Gastrocnemius medialis (tissue), 4 donors: ENCODE results near the gene NPAS1. TPM values are rescaled to one million over a fixed set of nuclear protein-coding genes. Genes with fewer than 3 reads are reported as not detected.

Experiments
- ATAC-seq, 2 donors: fragments of 150-250 bp; one replicate each; pipeline ENCODE4 v1.9.1; 2016
- DNase-seq, 2 donors: peaks; one replicate each; pipeline ENCODE4 v3.0.0-alpha.2; 2019
- H3K27ac ChIP-seq, 4 donors: fragments of 200-600 bp; sonication (generic); 1 replicate in 1 of 4; 2 replicates in 3 of 4; pipeline ENCODE4 v1.5.1; 2016 to 2018; ENCODE audit warnings: mild to moderate bottlenecking in 2 of 4, moderate library complexity in 1 of 4
- H3K27me3 ChIP-seq, 3 donors: fragments of 200-600 bp; sonication (generic) in 2 of 3; 1 replicate in 1 of 3; 2 replicates in 2 of 3; pipeline versions ENCODE4 v1.5.1 to v1.6.0; 2016 to 2019; ENCODE audit warnings: mild to moderate bottlenecking in 1 of 3, moderate library complexity in 1 of 3
- H3K36me3 ChIP-seq, 2 donors: fragments of 200-600 bp; sonication (generic) in 1 of 2; one replicate each; pipeline ENCODE4 v1.5.1; 2017 to 2018
- H3K4me1 ChIP-seq, 2 donors: fragments of 200-600 bp; sonication (generic) in 1 of 2; one replicate each; pipeline ENCODE4 v1.5.1; 2016 to 2017; ENCODE audit warnings: mild to moderate bottlenecking in 2 of 2
- H3K4me3 ChIP-seq, 4 donors: fragments of 200-600 bp; sonication (generic) in 3 of 4; 1 replicate in 1 of 4; 2 replicates in 3 of 4; pipeline ENCODE4 v1.5.1; 2016 to 2019; ENCODE audit warnings: mild to moderate bottlenecking in 2 of 4
- H3K9me3 ChIP-seq, 3 donors: fragments of 200-600 bp; sonication (generic) in 2 of 3; 1 replicate in 1 of 3; 2 replicates in 2 of 3; pipeline ENCODE4 v1.5.1; 2016 to 2019
- POLR2A ChIP-seq, 2 donors: fragments of 450-650 bp; IDR thresholded peaks; one replicate each; pipeline ENCODE4 v1.6.1; 2017; ENCODE audit warnings: antibody characterized with exemption in 2 of 2, mild to moderate bottlenecking in 2 of 2, moderate library complexity in 2 of 2
- in situ Hi-C, 4 donors: fragments of 200-750 bp; cut with MboI; loops; one replicate each; pipeline versions ENCODE4 v1.15.0 to v1.8.0; 2017; ENCODE audit warnings: low sequenced_read_pairs in 4 of 4
- intact Hi-C: fragments of 100-400 bp; cut with DNase I; formaldehyde crosslinking; loops from one replicate; pipeline ENCODE4 v1.15.1; 2023; ENCODE audit warnings: low total_unique reads
- total RNA-seq, 4 donors: library from RNA; depleted of rRNA; stranded (reverse); fragments of >200 nt; gene quantifications; one replicate each; pipeline versions ENCODE4 v1.1.0 to v1.2.3, GENCODE V29; 2016
- TF ChIP-seq, protein P1 (sequence below), 5 experiments: fragments of 450-650 bp in 3 of 5; fragments of 200-600 bp in 2 of 5; sonication (generic) in 2 of 5; IDR thresholded peaks in 4 of 5; conservative IDR thresholded peaks in 1 of 5; 1 replicate in 4 of 5; 2 replicates in 1 of 5; pipeline ENCODE4 v1.5.1; 2016 to 2019; ENCODE audit warnings: antibody characterized with exemption in 5 of 5, mild to moderate bottlenecking in 3 of 5, moderate library complexity in 3 of 5

NPAS1 gene
- total RNA-seq, 4 donors from 2014 or later, result 0.61 to 1.1 TPM; not detected in 2

DNA sequence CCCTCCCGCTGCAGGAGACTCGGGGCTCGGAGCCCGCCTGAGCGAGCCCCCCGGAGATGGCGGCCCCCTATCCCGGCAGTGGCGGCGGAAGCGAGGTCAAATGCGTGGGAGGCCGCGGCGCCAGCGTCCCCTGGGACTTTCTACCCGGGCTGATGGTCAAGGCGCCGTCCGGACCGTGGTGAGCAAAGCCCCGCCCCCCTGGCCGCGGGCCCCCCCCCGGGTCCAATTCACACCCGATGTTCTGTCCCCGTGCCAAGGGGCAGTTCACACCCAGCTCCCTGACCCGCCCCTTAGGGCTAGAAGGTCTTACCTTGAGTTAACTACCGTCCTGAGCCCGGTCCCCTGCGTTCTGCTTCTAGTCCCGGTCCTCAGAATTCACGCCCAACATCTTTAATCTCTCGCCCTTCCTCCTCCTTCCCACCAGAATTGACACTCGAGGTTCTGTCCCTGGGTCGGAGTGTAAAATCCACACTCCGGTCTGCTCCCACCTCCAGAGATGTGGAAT lies 1.4 kb downstream of the NPAS1 start:
- in situ Hi-C loops, result no loop called here
- no peaks in the 10 kb centered on the region for H3K9me3 ChIP-seq
- no peak overlapping the region for H3K27ac ChIP-seq
- peaks cover 9 to 18% of the 10 kb centered on the region in 2 donors for H3K4me1 ChIP-seq
- peak overlapping the region in 3 of 4 donors; percentile 33 to 41 (median 35) for H3K4me3 ChIP-seq
- intact Hi-C loops, result loop anchor here (2.0 kb wide), 1 partner anchor 14 kb away; no protein-coding TSS in a partner anchor
- peaks cover 54 to 62% (median 61%) of the 10 kb centered on the region in 3 donors for H3K27me3 ChIP-seq
- TF ChIP-seq POLR2A (IDR thresholded peaks at IDR 0.05), result no peak
- TF ChIP-seq, protein P1, sequence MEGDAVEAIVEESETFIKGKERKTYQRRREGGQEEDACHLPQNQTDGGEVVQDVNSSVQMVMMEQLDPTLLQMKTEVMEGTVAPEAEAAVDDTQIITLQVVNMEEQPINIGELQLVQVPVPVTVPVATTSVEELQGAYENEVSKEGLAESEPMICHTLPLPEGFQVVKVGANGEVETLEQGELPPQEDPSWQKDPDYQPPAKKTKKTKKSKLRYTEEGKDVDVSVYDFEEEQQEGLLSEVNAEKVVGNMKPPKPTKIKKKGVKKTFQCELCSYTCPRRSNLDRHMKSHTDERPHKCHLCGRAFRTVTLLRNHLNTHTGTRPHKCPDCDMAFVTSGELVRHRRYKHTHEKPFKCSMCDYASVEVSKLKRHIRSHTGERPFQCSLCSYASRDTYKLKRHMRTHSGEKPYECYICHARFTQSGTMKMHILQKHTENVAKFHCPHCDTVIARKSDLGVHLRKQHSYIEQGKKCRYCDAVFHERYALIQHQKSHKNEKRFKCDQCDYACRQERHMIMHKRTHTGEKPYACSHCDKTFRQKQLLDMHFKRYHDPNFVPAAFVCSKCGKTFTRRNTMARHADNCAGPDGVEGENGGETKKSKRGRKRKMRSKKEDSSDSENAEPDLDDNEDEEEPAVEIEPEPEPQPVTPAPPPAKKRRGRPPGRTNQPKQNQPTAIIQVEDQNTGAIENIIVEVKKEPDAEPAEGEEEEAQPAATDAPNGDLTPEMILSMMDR (IDR thresholded peaks at IDR 0.05 in 4 of 5, conservative IDR thresholded peaks at IDR 0.05 in 1 of 5), result no peak
- H3K36me3 ChIP-seq, result no peaks in the 10 kb centered on the region
- ATAC-seq (no peak), DNase-seq (no peak)

DNA sequence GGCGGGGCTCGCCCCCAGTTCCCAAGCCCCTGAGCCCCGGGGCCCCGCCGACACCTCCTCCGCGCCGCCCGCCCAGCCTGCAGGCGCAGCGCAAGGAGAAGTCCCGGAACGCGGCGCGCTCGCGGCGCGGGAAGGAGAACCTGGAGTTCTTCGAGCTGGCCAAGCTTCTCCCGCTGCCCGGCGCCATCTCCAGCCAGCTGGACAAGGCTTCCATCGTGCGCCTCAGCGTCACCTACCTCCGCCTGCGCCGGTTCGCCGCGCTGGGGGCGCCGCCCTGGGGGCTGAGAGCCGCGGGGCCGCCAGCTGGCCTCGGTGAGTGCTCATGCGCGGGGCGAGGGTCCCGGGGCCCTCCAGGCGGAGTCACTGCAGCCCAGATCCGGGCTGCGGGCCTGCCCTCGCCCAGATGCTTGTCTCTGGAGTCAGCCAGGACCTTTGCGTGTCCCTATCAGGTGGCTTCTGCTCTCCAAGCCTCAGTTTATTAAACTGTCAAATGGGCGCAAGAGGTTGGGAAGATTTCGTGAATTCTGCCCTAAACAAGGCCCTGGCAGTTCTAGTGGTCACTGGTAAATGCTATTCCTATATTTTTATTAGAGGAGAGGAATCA lies 2.0 kb downstream of the NPAS1 start:
- no peaks in the 10 kb centered on the region for H3K36me3 ChIP-seq
- H3K4me1 ChIP-seq, result peaks cover 9 to 18% of the 10 kb centered on the region in 2 donors
- intact Hi-C loops, result loop anchor here (2.0 kb wide), 1 partner anchor 13 kb away; no protein-coding TSS in a partner anchor
- DNase-seq (no peak), ATAC-seq (no peak)
- TF ChIP-seq POLR2A (IDR thresholded peaks at IDR 0.05), result no peak
- no peaks in the 10 kb centered on the region for H3K9me3 ChIP-seq
- H3K27me3 ChIP-seq, result peaks cover 58 to 68% (median 66%) of the 10 kb centered on the region in 3 donors
- H3K27ac ChIP-seq, result no peak overlapping the region
- in situ Hi-C loops, result no loop called here
- peak overlapping the region in 3 of 4 donors; percentile 33 to 41 (median 35) for H3K4me3 ChIP-seq

DNA sequence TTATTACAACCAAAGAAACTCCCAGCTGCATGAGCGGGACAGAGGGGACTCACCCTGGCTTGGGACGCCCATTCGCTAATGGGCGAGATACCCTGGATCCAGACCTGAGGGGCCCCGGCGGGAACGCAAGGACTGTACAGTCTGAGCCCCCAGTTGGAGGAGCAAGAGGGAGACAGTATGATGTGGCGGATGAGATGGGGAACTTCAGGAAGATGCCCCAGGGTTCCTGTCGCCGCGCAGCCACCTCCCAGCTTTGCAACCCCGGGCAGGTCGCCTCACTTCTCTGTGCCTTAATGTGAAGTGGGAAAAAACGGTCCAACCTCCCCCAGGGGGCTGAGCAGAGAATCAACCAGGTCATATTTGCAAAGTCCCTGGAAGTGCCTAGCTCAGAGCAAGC lies 2.5 kb downstream of the NPAS1 start:
- in situ Hi-C loops, result no loop called here
- DNase-seq, result no peak
- TF ChIP-seq, protein P1 (IDR thresholded peaks at IDR 0.05 in 4 of 5, conservative IDR thresholded peaks at IDR 0.05 in 1 of 5), result no peak
- no peak for TF ChIP-seq POLR2A (IDR thresholded peaks at IDR 0.05)
- Histone ChIP-seq H3K27ac (no peak overlapping the region), H3K36me3 (no peaks in the 10 kb centered on the region), H3K27me3 (peaks cover 62 to 72% (median 68%) of the 10 kb centered on the region in 3 donors), H3K4me3 (no peak overlapping the region), H3K4me1 (peaks cover 9 to 18% of the 10 kb centered on the region in 2 donors), H3K9me3 (no peaks in the 10 kb centered on the region)
- intact Hi-C loops, result no loop called here
- no peak for ATAC-seq

DNA sequence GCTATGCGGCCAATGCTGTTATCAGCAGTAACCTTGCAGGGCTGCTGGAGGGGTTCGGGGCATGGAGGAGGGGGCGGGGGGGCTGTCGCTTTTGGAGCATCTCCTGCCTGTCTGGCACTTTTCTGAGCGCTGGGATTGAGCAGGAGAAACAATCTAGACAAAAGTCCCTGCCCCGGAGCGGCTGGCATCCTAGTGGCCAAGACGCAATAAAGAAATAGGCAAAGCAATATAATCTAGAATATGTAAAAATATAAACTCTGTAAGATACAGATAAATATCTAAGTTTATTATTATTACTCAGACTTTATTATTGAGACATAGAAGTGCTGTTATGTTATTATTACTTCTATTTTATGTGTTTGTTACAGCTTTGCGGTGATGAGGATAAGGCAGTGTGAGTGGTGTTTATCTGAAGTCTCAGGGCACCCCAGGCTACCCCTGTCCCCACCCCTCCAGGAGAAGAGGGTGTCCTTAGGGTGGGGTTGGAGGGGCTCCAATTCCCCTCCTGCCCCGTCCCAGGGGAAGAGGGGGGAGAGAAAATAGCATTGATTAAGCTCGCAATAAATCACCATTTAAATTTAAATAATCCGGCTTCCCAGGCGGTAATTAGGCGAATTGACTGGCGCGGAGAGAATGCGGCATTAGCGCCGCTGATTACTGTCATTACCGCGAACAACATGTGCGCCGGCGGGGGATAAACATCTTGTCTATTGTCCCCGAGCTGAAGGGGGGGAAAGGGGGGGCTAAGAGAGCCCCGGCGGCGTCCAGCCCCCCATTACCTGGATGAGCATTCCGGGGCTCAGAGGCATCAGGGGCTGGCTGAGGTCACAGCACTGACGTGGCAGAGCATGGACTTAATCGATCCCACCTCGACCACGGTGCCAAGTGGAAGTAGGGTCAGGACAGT lies 3.2 kb downstream of the NPAS1 start:
- DNase-seq (no peak), ATAC-seq (no peak)
- in situ Hi-C loops, result no loop called here
- Histone ChIP-seq H3K4me3 (no peak overlapping the region), H3K27me3 (peaks cover 65 to 75% (median 71%) of the 10 kb centered on the region in 3 donors), H3K27ac (no peak overlapping the region), H3K4me1 (peaks cover 9 to 18% of the 10 kb centered on the region in 2 donors), H3K9me3 (no peaks in the 10 kb centered on the region), H3K36me3 (no peaks in the 10 kb centered on the region)
- no peak for TF ChIP-seq POLR2A (IDR thresholded peaks at IDR 0.05)
- TF ChIP-seq, protein P1 (IDR thresholded peaks at IDR 0.05 in 4 of 5, conservative IDR thresholded peaks at IDR 0.05 in 1 of 5), result no peak
- intact Hi-C loops, result no loop called here

DNA sequence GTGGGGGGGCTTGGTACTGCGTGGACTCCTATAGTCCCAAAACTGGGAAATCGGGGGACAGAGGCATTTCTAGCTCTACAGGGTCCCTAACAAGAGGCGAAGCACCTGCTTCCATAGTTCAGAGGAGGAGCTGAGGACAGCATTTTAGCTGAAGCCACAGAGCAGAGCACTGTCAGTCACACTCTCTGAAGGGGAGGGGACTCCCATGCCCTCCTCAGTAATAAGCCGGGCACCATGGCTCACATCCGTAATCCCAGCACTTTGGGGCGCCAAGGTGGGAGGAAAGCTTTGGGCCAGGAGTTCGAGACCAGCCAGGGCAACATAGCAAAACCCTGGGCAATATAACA lies 3.8 kb downstream of the NPAS1 start:
- TF ChIP-seq, protein P1 (IDR thresholded peaks at IDR 0.05 in 4 of 5, conservative IDR thresholded peaks at IDR 0.05 in 1 of 5), result no peak
- no peak for TF ChIP-seq POLR2A (IDR thresholded peaks at IDR 0.05)
- in situ Hi-C loops, result no loop called here
- Histone ChIP-seq H3K27ac (no peak overlapping the region), H3K36me3 (no peaks in the 10 kb centered on the region), H3K4me1 (peaks cover 9 to 18% of the 10 kb centered on the region in 2 donors), H3K9me3 (no peaks in the 10 kb centered on the region), H3K4me3 (no peak overlapping the region), H3K27me3 (peaks cover 71 to 81% (median 77%) of the 10 kb centered on the region in 3 donors)
- DNase-seq, result no peak
- intact Hi-C loops, result no loop called here
- ATAC-seq, result no peak
